ENCODE data around the gene ZBTB7C. TPM values are rescaled to one million over a fixed set of nuclear protein-coding genes. Genes with fewer than 3 reads are reported as not detected.

ZBTB7C gene
- total and polyA plus RNA-seq, 2 of the 8 experiments (the other 6 are each of a cell fraction or from before 2014, with no cell fraction given): 0.15 to 0.45 TPM

DNA sequence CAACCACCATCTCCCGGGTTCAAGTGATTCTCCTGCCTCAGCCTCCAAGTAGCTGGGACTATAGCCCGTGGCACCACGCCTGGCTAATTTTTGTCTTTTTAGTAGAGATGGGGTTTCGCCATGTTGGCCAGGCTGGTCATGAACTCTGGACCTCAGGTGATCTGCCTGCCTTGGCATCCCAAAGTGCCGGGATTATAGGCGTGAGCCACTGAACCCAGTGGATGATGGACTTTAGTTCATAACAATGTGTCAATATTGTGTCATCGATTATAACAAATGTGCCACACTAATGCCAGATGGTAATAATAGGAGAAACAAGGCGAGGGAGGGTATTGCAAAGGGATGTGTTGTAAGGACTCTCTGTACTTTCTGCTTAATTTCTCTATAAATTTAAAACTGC is 216.6 kb downstream of the ZBTB7C start:
- 90% methylated on average over 8 of the region's 8 CpGs; no CpG with 5 or more reads in 1 of the 2 experiments for WGBS, 2 experiments (ENCODE audit: extremely low coverage in 1 of 2, insufficient coverage in 1 of 2, insufficient read length in 1 of 2, insufficient replicate concordance in 2 of 2, low coverage in 1 of 2, low lambda C conversion rate in 2 of 2, missing lambda C conversion rate in 1 of 2)
- no peak for DNase-seq (ENCODE audit: low read depth in 1 of 2, low spot score in 2 of 2)
- TF ChIP-seq SP1 (IDR thresholded peaks at IDR 0.05; ENCODE audit: low read depth, low read length) (no peak), EGR1 (IDR thresholded peaks at IDR 0.05; ENCODE audit: borderline replicate concordance, low read depth, low read length) (no peak), CTBP2 (IDR thresholded peaks at IDR 0.05; ENCODE audit: borderline replicate concordance, insufficient read depth, insufficient read length, low read length) (no peak), NRF1 (IDR thresholded peaks at IDR 0.05; ENCODE audit: low read depth, low read length) (no peak), CHD2 (IDR thresholded peaks at IDR 0.05; ENCODE audit: low read length) (no peak), TCF12 (IDR thresholded peaks at IDR 0.05; ENCODE audit: low read depth, low read length) (no peak), KDM5A (IDR thresholded peaks at IDR 0.05; ENCODE audit: low read length) (no peak), SIX5 (IDR thresholded peaks at IDR 0.05; ENCODE audit: low read depth, low read length) (no peak), BCL11A (IDR thresholded peaks at IDR 0.05; ENCODE audit: low read depth in 2 of 2, low read length in 2 of 2) (no peak), ASH2L (IDR thresholded peaks at IDR 0.05; ENCODE audit: low read length) (no peak), BACH1 (IDR thresholded peaks at IDR 0.05; ENCODE audit: low read length) (no peak)
- TF ChIP-seq, protein P1, sequence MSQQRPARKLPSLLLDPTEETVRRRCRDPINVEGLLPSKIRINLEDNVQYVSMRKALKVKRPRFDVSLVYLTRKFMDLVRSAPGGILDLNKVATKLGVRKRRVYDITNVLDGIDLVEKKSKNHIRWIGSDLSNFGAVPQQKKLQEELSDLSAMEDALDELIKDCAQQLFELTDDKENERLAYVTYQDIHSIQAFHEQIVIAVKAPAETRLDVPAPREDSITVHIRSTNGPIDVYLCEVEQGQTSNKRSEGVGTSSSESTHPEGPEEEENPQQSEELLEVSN (IDR thresholded peaks at IDR 0.05): no peak
- TF ChIP-seq, protein P2, sequence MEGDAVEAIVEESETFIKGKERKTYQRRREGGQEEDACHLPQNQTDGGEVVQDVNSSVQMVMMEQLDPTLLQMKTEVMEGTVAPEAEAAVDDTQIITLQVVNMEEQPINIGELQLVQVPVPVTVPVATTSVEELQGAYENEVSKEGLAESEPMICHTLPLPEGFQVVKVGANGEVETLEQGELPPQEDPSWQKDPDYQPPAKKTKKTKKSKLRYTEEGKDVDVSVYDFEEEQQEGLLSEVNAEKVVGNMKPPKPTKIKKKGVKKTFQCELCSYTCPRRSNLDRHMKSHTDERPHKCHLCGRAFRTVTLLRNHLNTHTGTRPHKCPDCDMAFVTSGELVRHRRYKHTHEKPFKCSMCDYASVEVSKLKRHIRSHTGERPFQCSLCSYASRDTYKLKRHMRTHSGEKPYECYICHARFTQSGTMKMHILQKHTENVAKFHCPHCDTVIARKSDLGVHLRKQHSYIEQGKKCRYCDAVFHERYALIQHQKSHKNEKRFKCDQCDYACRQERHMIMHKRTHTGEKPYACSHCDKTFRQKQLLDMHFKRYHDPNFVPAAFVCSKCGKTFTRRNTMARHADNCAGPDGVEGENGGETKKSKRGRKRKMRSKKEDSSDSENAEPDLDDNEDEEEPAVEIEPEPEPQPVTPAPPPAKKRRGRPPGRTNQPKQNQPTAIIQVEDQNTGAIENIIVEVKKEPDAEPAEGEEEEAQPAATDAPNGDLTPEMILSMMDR (IDR thresholded peaks at IDR 0.05; ENCODE audit: control extremely low read depth in 1 of 3, insufficient read depth in 1 of 3, low read depth in 1 of 3, low read length in 3 of 3): no peak

More for the DNA sequence above, 216.6 kb downstream of the ZBTB7C start:
- H2AK5ac ChIP-seq (ENCODE audit: low read depth, low read length): no peak overlapping the region
- H2BK120ac ChIP-seq (replicated peaks; ENCODE audit: low read depth, low read length): no peak overlapping the region
- H4K8ac ChIP-seq (ENCODE audit: extremely low read depth, insufficient read depth, low read length): no peak overlapping the region
- ChIA-PET CTCF (ENCODE audit: partially characterized antibody) (no interaction called here), POLR2A (ENCODE audit: partially characterized antibody) (no interaction called here)
- no peaks in the 10 kb centered on the region for H3K36me3 ChIP-seq (ENCODE audit: control insufficient read depth in 2 of 4, insufficient read depth in 4 of 4, low read length in 3 of 4)
- H3K23ac ChIP-seq (ENCODE audit: insufficient read length): no peak overlapping the region
- H3K18ac ChIP-seq (ENCODE audit: extremely low read depth, low read length): no peak overlapping the region
- FAIRE-seq: no peak
- H4K91ac ChIP-seq (replicated peaks; ENCODE audit: insufficient read length, low read length): no peak overlapping the region
- no peaks in the 10 kb centered on the region for H4K20me1 ChIP-seq (replicated peaks in 1 of 2; ENCODE audit: control insufficient read depth in 1 of 2, insufficient read depth in 2 of 2, low read length in 2 of 2)
- H3K9ac ChIP-seq (replicated peaks in 1 of 4; ENCODE audit: extremely low read depth in 1 of 4, low read depth in 3 of 4, low read length in 3 of 4): no peak overlapping the region
- no peaks in the 10 kb centered on the region for H3K79me1 ChIP-seq (ENCODE audit: low read depth, low read length)
- H2AFZ ChIP-seq (ENCODE audit: low read length): no peak overlapping the region
- H3K4me1 ChIP-seq (replicated peaks in 1 of 4; ENCODE audit: control insufficient read depth in 3 of 4, insufficient read depth in 4 of 4, low read length in 3 of 4): no peaks in the 10 kb centered on the region; a peak in 1 of 7 replicates
- H4K5ac ChIP-seq (ENCODE audit: insufficient read length, low read depth, low read length): no peak overlapping the region
- H2BK15ac ChIP-seq (ENCODE audit: low read length): no peak overlapping the region
- H3K56ac ChIP-seq (replicated peaks; ENCODE audit: insufficient read length, low read depth, low read length): no peak overlapping the region
- H3K27me3 ChIP-seq (replicated peaks in 1 of 4; ENCODE audit: control insufficient read depth in 3 of 4, extremely low read depth in 1 of 4, insufficient read depth in 3 of 4, low read length in 3 of 4): no peaks in the 10 kb centered on the region
- no peaks in the 10 kb centered on the region for H3K23me2 ChIP-seq (ENCODE audit: low read depth, low read length)
- no peak overlapping the region for H3K14ac ChIP-seq (ENCODE audit: insufficient read length)
- no peaks in the 10 kb centered on the region for H3K79me2 ChIP-seq (ENCODE audit: control insufficient read depth in 1 of 2, insufficient read depth in 2 of 2, low read length in 2 of 2)
- no peak overlapping the region for H3K4me2 ChIP-seq (ENCODE audit: insufficient read depth in 1 of 2, low read depth in 2 of 2, low read length in 2 of 2)
- no peak overlapping the region for H3K4ac ChIP-seq (replicated peaks; ENCODE audit: insufficient read length, low read depth, low read length)
- H2BK20ac ChIP-seq (ENCODE audit: low read length): no peak overlapping the region
- peaks cover 0 to 3% of the 10 kb centered on the region in 2 experiments; a peak in 1 of 4 replicates for H3K9me3 ChIP-seq (ENCODE audit: insufficient read depth in 2 of 2, low read depth in 1 of 2, low read length in 1 of 2)
- no peak overlapping the region for H3K4me3 ChIP-seq (ENCODE audit: extremely low read depth in 1 of 4, insufficient read depth in 2 of 4, low read depth in 3 of 4, low read length in 4 of 4)
- no peak overlapping the region for H2BK12ac ChIP-seq (ENCODE audit: low read depth, low read length)
- no peak overlapping the region for H3K27ac ChIP-seq (ENCODE audit: low read depth, low read length)
- no peak overlapping the region for H2BK5ac ChIP-seq (ENCODE audit: low read depth, low read length)
